D721Med (cell line): ENCODE data around the gene MEIS3.

Experiments
- DNase-seq: peaks from one replicate; pipeline ENCODE4 v3.0.0; 2011; ENCODE audit warnings: low spot score; ENCODE audit not compliant: insufficient read length
- FAIRE-seq: peaks from 2 replicates; lab custom pipeline; 2011; peaks lifted over from hg19 to GRCh38; lab: Jason Lieb, UNC
- TF ChIP-seq, protein P1 (sequence below): IDR thresholded peaks from 2 replicates; pipeline ENCODE4 v1.5.1; 2012; ENCODE audit warnings: mild to moderate bottlenecking, control low read depth; ENCODE audit not compliant: insufficient read depth; ENCODE audit errors: missing control alignments

MEIS3 gene

DNA sequence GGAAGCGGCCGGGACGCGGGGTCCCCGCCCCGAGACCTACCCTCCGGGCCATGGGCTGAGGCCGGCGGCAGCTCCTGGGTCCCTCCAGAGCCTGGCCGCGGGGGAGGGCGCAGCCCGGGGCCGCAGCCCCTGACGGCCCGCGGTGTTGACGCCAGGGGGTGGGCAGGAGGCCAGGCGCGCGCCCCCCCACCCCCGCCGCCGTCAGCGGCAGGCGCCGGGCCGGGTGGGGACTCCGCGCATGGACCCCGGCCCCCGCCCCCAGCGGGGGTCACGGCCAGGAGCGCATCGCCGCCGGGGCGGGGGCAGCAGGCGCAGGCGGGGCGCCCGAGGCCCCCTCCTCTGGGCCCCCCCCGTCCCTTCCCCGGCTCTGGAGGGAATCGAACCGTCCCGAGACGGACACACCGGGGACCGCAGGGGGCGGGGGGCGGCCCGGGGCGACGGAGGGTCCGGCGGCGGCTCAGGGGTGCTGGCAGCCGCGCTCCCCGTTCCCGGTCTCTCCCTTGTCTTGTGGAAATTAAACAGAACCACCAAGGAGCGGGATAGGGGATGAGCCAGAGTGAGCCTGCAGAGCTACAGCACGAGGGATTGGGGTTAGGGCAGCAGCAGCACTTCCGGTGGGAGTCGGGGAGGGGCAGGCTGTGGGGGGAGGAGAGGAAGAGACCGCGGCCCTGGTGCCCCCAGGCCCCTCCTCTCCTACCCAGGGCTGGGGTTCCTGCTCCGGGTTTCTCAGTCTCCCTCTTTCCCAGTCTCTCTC lies at the start of gene MEIS3:
Gene MEIS3 (minus strand): TSS at position 498 of the 754 bp plus-strand sequence. CDS start 446 bp downstream, at position 52.
- DNase-seq = no peak
- FAIRE-seq = no peak
- TF ChIP-seq, protein P1, sequence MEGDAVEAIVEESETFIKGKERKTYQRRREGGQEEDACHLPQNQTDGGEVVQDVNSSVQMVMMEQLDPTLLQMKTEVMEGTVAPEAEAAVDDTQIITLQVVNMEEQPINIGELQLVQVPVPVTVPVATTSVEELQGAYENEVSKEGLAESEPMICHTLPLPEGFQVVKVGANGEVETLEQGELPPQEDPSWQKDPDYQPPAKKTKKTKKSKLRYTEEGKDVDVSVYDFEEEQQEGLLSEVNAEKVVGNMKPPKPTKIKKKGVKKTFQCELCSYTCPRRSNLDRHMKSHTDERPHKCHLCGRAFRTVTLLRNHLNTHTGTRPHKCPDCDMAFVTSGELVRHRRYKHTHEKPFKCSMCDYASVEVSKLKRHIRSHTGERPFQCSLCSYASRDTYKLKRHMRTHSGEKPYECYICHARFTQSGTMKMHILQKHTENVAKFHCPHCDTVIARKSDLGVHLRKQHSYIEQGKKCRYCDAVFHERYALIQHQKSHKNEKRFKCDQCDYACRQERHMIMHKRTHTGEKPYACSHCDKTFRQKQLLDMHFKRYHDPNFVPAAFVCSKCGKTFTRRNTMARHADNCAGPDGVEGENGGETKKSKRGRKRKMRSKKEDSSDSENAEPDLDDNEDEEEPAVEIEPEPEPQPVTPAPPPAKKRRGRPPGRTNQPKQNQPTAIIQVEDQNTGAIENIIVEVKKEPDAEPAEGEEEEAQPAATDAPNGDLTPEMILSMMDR = no peak

DNA sequence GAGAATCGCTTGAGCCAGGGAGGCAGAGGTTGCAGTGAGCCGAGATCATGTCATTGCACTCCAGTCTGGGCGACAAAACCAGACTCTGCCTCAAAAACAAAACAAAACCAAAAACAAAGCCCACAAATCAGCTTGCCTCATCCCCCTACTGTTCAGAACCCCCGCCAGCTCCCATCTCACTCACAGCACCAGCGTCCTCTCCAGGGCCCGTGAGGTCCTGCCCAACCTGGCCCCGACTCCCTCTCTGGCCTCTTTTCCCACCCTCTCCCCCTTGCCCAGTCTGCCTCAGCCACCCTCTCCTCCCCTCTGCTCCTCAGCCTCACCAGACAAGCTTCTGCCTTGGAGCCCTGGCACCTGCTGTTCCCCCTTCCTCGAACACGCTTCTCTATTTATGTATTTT lies 48.6 kb upstream of the MEIS3 start:
- TF ChIP-seq, protein P1 = no peak
- DNase-seq (peak; percentile 7), FAIRE-seq (no peak)

DNA sequence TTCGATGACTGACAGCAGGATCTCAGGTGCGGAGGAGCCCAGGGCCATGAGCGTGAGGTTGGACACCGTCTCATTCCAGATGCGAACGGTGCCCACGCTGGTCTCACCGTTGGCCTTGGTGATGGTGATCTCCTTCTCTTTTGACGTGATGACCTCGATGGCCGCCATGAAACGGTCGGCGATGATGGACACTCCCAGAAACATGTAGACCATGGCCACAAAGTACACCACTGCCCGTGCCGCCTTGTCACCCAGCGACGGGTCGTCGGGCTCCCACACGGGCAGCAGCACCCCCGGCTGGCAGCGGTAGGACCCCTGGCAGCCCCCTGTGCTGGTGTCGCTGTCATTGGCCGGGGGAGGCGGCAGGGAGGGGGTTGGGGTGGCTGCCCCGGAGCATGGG lies 46.6 kb upstream of the MEIS3 start:
- no peak for FAIRE-seq
- DNase-seq = no peak
- TF ChIP-seq, protein P1 = no peak

DNA sequence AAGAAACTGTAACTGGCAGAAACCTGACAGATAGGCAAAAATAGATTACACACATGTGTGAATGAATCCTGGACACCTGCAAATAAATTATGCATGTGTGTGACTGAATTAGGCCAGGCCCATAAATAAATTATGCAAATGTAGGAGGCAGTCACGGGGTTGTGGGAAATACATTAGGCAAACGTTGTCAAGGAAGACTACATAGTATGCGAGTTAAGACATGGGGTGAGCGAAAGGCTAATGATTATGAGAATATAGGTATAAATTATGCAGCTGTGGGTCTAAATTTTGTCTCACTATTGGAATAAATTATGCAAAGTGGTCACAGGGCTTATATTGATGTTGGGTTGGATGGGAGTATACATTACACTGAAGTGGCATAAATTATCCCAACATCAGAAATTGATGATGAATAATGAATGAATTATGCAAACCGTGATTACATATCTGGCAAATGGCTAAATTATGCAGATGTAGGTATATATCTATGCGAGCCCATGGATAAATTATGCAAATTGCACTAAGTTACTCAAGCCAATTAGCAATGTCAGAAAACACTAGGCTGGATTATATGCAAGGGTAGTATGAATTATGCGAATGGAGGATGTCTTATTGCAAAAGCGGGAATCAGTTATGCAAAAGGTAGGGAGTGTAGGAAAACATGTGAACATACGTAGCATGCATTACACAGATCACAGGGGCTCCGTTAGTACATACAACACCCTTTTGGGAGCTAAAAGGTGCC lies 45.5 kb upstream of the MEIS3 start:
- FAIRE-seq = no peak
- TF ChIP-seq, protein P1 = no peak
- no peak for DNase-seq

DNA sequence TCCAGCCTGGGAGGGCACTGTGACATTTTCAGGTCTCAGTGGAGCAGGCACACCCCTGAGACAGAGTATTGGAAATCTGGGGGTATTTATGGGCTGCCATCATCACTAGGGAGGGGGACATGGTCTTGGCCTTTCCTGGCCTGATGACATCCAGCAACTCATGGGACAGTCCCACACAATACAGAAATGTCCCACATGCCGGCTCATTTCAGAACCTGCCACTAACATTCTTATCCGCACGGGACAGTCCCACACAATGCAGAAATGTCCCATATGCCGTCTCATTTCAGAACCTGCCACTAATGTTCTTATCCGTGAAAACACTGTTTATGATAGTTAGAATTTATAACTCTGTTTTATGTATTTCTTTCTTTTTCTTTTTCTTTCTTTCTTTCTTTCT lies 42.5 kb upstream of the MEIS3 start:
- FAIRE-seq = no peak
- no peak for DNase-seq
- TF ChIP-seq, protein P1 = no peak

DNA sequence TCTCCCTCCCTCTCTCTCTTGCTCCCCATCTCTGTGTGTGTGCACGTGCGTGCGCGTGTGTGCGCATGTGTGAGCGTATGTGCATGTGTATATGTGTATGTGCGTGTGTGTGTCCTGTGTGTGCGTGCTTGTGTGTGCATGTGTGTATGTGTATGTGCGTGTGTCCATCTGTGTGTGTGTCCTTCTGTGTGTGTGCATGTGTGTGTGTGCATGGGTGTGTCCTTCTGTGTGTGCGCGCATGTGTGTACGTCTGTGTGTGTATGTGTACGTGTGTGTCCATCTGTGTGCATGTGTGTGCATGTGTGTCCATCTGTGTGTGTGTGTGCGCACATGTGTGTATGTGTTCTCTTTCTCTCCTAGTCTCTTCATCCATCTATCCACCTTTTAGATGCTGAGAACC lies 40.1 kb upstream of the MEIS3 start:
- no peak for FAIRE-seq
- no peak for DNase-seq
- TF ChIP-seq, protein P1 = no peak

DNA sequence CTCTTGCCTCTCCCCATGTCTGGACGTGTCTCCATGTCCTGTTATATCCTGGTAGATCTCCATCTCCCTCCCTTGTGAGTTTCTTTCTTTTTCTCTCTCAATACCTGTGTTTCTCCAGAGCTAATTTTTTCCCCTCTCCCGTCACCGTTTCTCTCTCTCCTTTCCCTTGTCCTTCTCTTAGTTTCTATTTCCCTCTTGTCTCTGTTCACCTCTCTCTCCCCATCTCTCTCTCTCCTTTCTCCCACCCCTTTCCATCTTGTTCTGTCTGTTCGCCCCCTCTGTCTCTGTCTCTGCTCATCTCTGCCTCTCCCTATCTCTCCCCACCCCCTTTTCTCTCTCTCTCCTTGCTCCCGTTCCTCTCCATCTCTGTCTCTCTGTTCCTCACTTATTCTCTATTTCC lies 39.3 kb upstream of the MEIS3 start:
- TF ChIP-seq, protein P1 = no peak
- FAIRE-seq = no peak
- DNase-seq = no peak
